Transverse colon (tissue), 4 donors: ENCODE data around the gene CACNA1E. TPM values are rescaled to one million over a fixed set of nuclear protein-coding genes. Genes with fewer than 3 reads are reported as not detected.

ENCODE experiments used
- DNase-seq: peaks from one replicate; pipeline ENCODE4 v3.0.0-alpha.2; 2019
- H3K27ac ChIP-seq, 4 donors: fragments of 200-600 bp; sonication (generic); 2 replicates each; pipeline ENCODE4 v1.5.1; 2016 to 2018; ENCODE audit warnings: inconsistent platforms in 4 of 4
- H3K27me3 ChIP-seq: fragments of 200-600 bp; sonication (generic); 2 replicates; pipeline ENCODE4 v1.5.1; 2017; ENCODE audit warnings: inconsistent platforms
- H3K36me3 ChIP-seq, 4 donors: fragments of 200-600 bp; sonication (generic); 2 replicates each; pipeline ENCODE4 v1.5.1; 2017 to 2019; ENCODE audit warnings: inconsistent platforms in 4 of 4
- H3K4me1 ChIP-seq, 4 donors: fragments of 200-600 bp; sonication (generic); 2 replicates each; pipeline ENCODE4 v1.5.1; 2017 to 2020; ENCODE audit warnings: inconsistent platforms in 4 of 4
- H3K4me3 ChIP-seq, 4 donors: fragments of 200-600 bp; sonication (generic); 1 replicate in 1 of 4; 2 replicates in 3 of 4; pipeline versions ENCODE4 v1.5.1 to v1.6.1; 2017 to 2019; ENCODE audit warnings: inconsistent platforms in 4 of 4
- H3K9me3 ChIP-seq, 2 donors: fragments of 200-600 bp; sonication (generic); 2 replicates each; pipeline ENCODE4 v1.5.1; 2017 to 2019; ENCODE audit warnings: inconsistent platforms in 2 of 2
- CTCF ChIP-seq, 5 experiments: fragments of 200-600 bp in 3 of 5; fragments of 450-650 bp in 2 of 5; sonication (generic) in 3 of 5; IDR thresholded peaks; 1 replicate in 2 of 5; 2 replicates in 3 of 5; pipeline ENCODE4 v1.5.1; 2016 to 2017; ENCODE audit warnings: antibody characterized with exemption in 5 of 5, inconsistent platforms in 3 of 5, mild to moderate bottlenecking in 2 of 5, moderate library complexity in 1 of 5
- EP300 ChIP-seq: sonication (generic); formaldehyde crosslinking; IDR thresholded peaks from one replicate; pipeline ENCODE4 v1.6.1; 2017; ENCODE audit warnings: antibody characterized with exemption, low read depth
- POLR2A ChIP-seq: fragments of 450-650 bp; IDR thresholded peaks from one replicate; pipeline ENCODE4 v1.6.1; 2016; ENCODE audit warnings: antibody characterized with exemption, mild to moderate bottlenecking, moderate library complexity
- POLR2AphosphoS5 ChIP-seq, 3 donors: sonication (generic); formaldehyde crosslinking; IDR thresholded peaks; one replicate each; pipeline ENCODE4 v1.6.1; 2016; ENCODE audit warnings: antibody characterized with exemption in 3 of 3
- WGBS, 2 donors: methylation state at CpG; one replicate each; pipeline ENCODE4 v1.1.5; 2018; ENCODE audit warnings: low coverage in 1 of 2; 5-methylcytosine and 5-hydroxymethylcytosine counted together
- in situ Hi-C, 4 donors: fragments of 200-750 bp; cut with MboI; loops; one replicate each; pipeline versions ENCODE4 v1.15.0 to v1.15.1; 2017; ENCODE audit warnings: low sequenced_read_pairs in 3 of 4, low pct_ligation_motif_present in 1 of 4, low pct_unique_long_range_greater_than_20kb in 1 of 4
- intact Hi-C: fragments of 100-400 bp; cut with DNase I; formaldehyde crosslinking; loops from one replicate; pipeline ENCODE4 v1.15.1; 2023; ENCODE audit warnings: low total_unique reads
- total RNA-seq, 4 donors: library from RNA; depleted of rRNA; stranded (reverse); fragments of >200 nt; gene quantifications; one replicate each; pipeline ENCODE4 v1.1.0, GENCODE V29; 2016

CACNA1E gene
- total RNA-seq, 4 donors from 2014 or later: under 0.01 to 0.16 (median 0.14) TPM; not detected in 1

GRCh38 chr1:181783208-181783607, 299.9 kb downstream of the CACNA1E start:
- H3K9me3 ChIP-seq: no peaks in the 10 kb centered on the region
- in situ Hi-C loops (no loop called here), intact Hi-C loops (no loop called here)
- no peak for TF ChIP-seq POLR2A
- TF ChIP-seq EP300: no peak
- H3K4me3 ChIP-seq: no peak overlapping the region
- WGBS, 2 donors: 28 to 31% methylated on average over 2 of the region's 2 CpGs
- no peak for DNase-seq
- no peaks in the 10 kb centered on the region for H3K27me3 ChIP-seq
- no peaks in the 10 kb centered on the region for H3K4me1 ChIP-seq
- H3K27ac ChIP-seq: no peak overlapping the region
- no peaks in the 10 kb centered on the region for H3K36me3 ChIP-seq

GRCh38 chr1:181784039-181784683, 300.8 kb downstream of the CACNA1E start:
- TF ChIP-seq POLR2AphosphoS5 (IDR thresholded peaks at IDR 0.05) (no peak), EP300 (no peak), POLR2A (no peak), CTCF (IDR thresholded peaks at IDR 0.05) (no peak)
- Histone ChIP-seq H3K36me3 (no peaks in the 10 kb centered on the region), H3K4me1 (no peaks in the 10 kb centered on the region), H3K4me3 (no peak overlapping the region), H3K9me3 (no peaks in the 10 kb centered on the region), H3K27me3 (no peaks in the 10 kb centered on the region), H3K27ac (no peak overlapping the region)
- intact Hi-C loops: no loop called here
- WGBS, 2 donors: 47 to 92% methylated on average over 2 to 3 of the region's 3 CpGs
- DNase-seq: no peak
- in situ Hi-C loops: no loop called here

- intact Hi-C loops (no loop called here), in situ Hi-C loops (no loop called here)
- H3K27ac ChIP-seq: no peak overlapping the region
- H3K4me1 ChIP-seq: no peaks in the 10 kb centered on the region
- TF ChIP-seq POLR2AphosphoS5 (IDR thresholded peaks at IDR 0.05) (no peak), POLR2A (no peak), EP300 (no peak), CTCF (IDR thresholded peaks at IDR 0.05) (no peak)
- H3K9me3 ChIP-seq: no peaks in the 10 kb centered on the region
- no peak for DNase-seq
- H3K4me3 ChIP-seq: no peak overlapping the region
- 89% methylated on average over 2 of the region's 2 CpGs; no CpG with 5 or more reads in 1 of the 2 donors for WGBS, 2 donors
- H3K27me3 ChIP-seq: no peaks in the 10 kb centered on the region
- no peaks in the 10 kb centered on the region for H3K36me3 ChIP-seq
These were observed 306.1 kb downstream of the CACNA1E start for GRCh38 chr1:181789395-181789794.

GRCh38 chr1:181791721-181792120, 308.4 kb downstream of the CACNA1E start:
- Histone ChIP-seq H3K27ac (no peak overlapping the region), H3K4me3 (no peak overlapping the region), H3K27me3 (no peaks in the 10 kb centered on the region), H3K4me1 (no peaks in the 10 kb centered on the region), H3K36me3 (no peaks in the 10 kb centered on the region), H3K9me3 (no peaks in the 10 kb centered on the region)
- TF ChIP-seq CTCF (IDR thresholded peaks at IDR 0.05) (no peak), EP300 (no peak), POLR2AphosphoS5 (IDR thresholded peaks at IDR 0.05) (no peak)
- 73 to 90% methylated on average over 6 of the region's 6 CpGs for WGBS, 2 donors
- intact Hi-C loops: no loop called here
- in situ Hi-C loops: no loop called here
- no peak for DNase-seq

DNA sequence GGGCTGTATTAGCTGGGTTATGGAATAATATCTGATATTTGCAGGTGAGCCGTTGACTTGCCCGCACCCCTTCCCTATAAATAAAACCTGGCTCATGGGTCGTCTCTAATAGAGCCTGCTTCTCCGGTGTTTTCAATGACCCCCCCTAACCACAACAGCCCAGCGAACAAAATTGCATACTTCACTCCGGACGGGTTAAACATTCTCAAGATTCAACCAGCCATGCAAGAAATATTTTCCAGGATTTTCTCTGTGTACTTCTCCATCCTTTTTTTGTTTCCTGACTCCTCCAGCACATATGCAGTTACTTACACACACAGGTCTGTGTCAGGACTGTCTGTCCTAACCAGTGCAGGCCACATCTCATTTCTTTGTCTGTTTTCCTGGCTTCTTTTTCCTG, 310.5 kb downstream of the CACNA1E start:
- H3K36me3 ChIP-seq: no peaks in the 10 kb centered on the region
- no peak overlapping the region for H3K4me3 ChIP-seq
- intact Hi-C loops (no loop called here), in situ Hi-C loops (no loop called here)
- WGBS, 2 donors: 79 to 85% methylated on average over 7 of the region's 7 CpGs
- DNase-seq: no peak
- H3K4me1 ChIP-seq: no peaks in the 10 kb centered on the region
- H3K27ac ChIP-seq: no peak overlapping the region
- no peaks in the 10 kb centered on the region for H3K9me3 ChIP-seq
- no peak for TF ChIP-seq POLR2A
- TF ChIP-seq POLR2AphosphoS5 (IDR thresholded peaks at IDR 0.05): no peak
- TF ChIP-seq EP300: no peak
- TF ChIP-seq CTCF (IDR thresholded peaks at IDR 0.05): no peak
- H3K27me3 ChIP-seq: no peaks in the 10 kb centered on the region
